Liver (tissue), 9 donors: ENCODE measurements around the gene C22orf23. TPM values are rescaled to one million over a fixed set of nuclear protein-coding genes. Genes with fewer than 3 reads are reported as not detected.

Source experiments
- DNase-seq: peaks from one replicate; pipeline ENCODE4 v3.0.0-alpha.2; 2017; ENCODE audit warnings: low spot score
- H3K27ac ChIP-seq, 2 donors: one replicate each; pipeline ENCODE4 v1.7.0; 2013; ENCODE audit warnings: inconsistent platforms in 2 of 2, low read length in 2 of 2, control low read depth in 1 of 2, low read depth in 1 of 2, mild to moderate bottlenecking in 1 of 2
- H3K27me3 ChIP-seq, 4 donors: one replicate each; pipeline versions ENCODE4 v1.6.1 to v1.7.0; 2013; ENCODE audit warnings: low read length in 3 of 4, inconsistent platforms in 1 of 4, mild to moderate bottlenecking in 1 of 4, moderate library complexity in 1 of 4; ENCODE audit not compliant: control insufficient read depth in 4 of 4, insufficient read depth in 4 of 4
- H3K36me3 ChIP-seq, 4 donors: one replicate each; pipeline versions ENCODE4 v1.6.1 to v1.7.0; 2013; ENCODE audit warnings: low read length in 3 of 4, mild to moderate bottlenecking in 3 of 4, low read depth in 1 of 4, moderate library complexity in 1 of 4; ENCODE audit not compliant: control insufficient read depth in 4 of 4, insufficient read depth in 3 of 4
- H3K4me1 ChIP-seq, 4 donors: one replicate each; pipeline versions ENCODE4 v1.6.1 to v1.7.0; 2013; ENCODE audit warnings: low read length in 3 of 4, mild to moderate bottlenecking in 3 of 4, moderate library complexity in 1 of 4; ENCODE audit not compliant: control insufficient read depth in 4 of 4, insufficient read depth in 4 of 4
- H3K4me3 ChIP-seq, 3 donors: one replicate each; pipeline versions ENCODE4 v1.6.1 to v1.7.0; 2013; ENCODE audit warnings: low read length in 3 of 3, control low read depth in 1 of 3, low read depth in 1 of 3, mild to moderate bottlenecking in 1 of 3
- H3K9ac ChIP-seq, 2 donors: one replicate each; pipeline ENCODE4 v1.7.0; 2013; ENCODE audit warnings: low read length in 2 of 2, mild to moderate bottlenecking in 2 of 2, moderate library complexity in 2 of 2, control low read depth in 1 of 2, low read depth in 1 of 2
- H3K9me3 ChIP-seq, 4 donors: one replicate each; pipeline versions ENCODE4 v1.6.1 to v1.7.0; 2013; ENCODE audit warnings: low read length in 3 of 4; ENCODE audit not compliant: control insufficient read depth in 4 of 4
- EGR1 ChIP-seq, 2 donors: IDR thresholded peaks; 2 replicates each; pipeline ENCODE4 v1.6.1; 2016 to 2018; ENCODE audit warnings: antibody characterized with exemption in 2 of 2, low read depth in 2 of 2
- FOXA1 ChIP-seq: IDR thresholded peaks from 2 replicates; pipeline ENCODE4 v1.6.1; 2016; ENCODE audit warnings: antibody characterized with exemption
- GABPA ChIP-seq, 2 donors: IDR thresholded peaks in 1 of 2; conservative IDR thresholded peaks in 1 of 2; 2 replicates each; pipeline ENCODE4 v1.6.1; 2016; ENCODE audit warnings: antibody characterized with exemption in 2 of 2, mild to moderate bottlenecking in 1 of 2, moderate library complexity in 1 of 2
- HNF4A ChIP-seq, 2 donors: conservative IDR thresholded peaks; 2 replicates each; pipeline ENCODE4 v1.6.1; 2016; ENCODE audit warnings: antibody characterized with exemption in 2 of 2, mild to moderate bottlenecking in 2 of 2
- HNF4G ChIP-seq: IDR thresholded peaks from 2 replicates; pipeline ENCODE4 v1.6.1; 2016; ENCODE audit warnings: antibody characterized with exemption
- JUND ChIP-seq, 2 donors: IDR thresholded peaks; 2 replicates each; pipeline ENCODE4 v1.6.1; 2016; ENCODE audit warnings: antibody characterized with exemption in 2 of 2
- NR2F2 ChIP-seq: IDR thresholded peaks from 2 replicates; pipeline ENCODE4 v1.6.1; 2016; ENCODE audit warnings: antibody characterized with exemption
- RAD21 ChIP-seq, 2 donors: IDR thresholded peaks; 2 replicates each; pipeline ENCODE4 v1.6.1; 2016; ENCODE audit warnings: antibody characterized with exemption in 2 of 2, mild to moderate bottlenecking in 2 of 2
- RXRA ChIP-seq, 2 donors: IDR thresholded peaks; 2 replicates each; pipeline ENCODE4 v1.6.1; 2017 to 2018; ENCODE audit warnings: antibody characterized with exemption in 2 of 2, mild to moderate bottlenecking in 1 of 2
- SP1 ChIP-seq: IDR thresholded peaks from 2 replicates; pipeline ENCODE4 v1.6.1; 2018; ENCODE audit warnings: antibody characterized with exemption, mild to moderate bottlenecking
- TAF1 ChIP-seq: conservative IDR thresholded peaks from 2 replicates; pipeline ENCODE4 v1.6.1; 2016; ENCODE audit warnings: antibody characterized with exemption, mild to moderate bottlenecking
- YY1 ChIP-seq: IDR thresholded peaks from 2 replicates; pipeline ENCODE4 v1.6.1; 2016; ENCODE audit warnings: antibody characterized with exemption, mild to moderate bottlenecking
- WGBS: extraction: QIAGEN DNeasy Blood & Tissue Kit; methylation state at CpG from one replicate; pipeline ENCODE4 v1.1.7; 2013; 5-methylcytosine and 5-hydroxymethylcytosine counted together
- polyA plus RNA-seq, 2 donors: library from polyadenylated mRNA; stranded (reverse) in 1 of 2; unstranded in 1 of 2; fragments of 200-250 nt in 1 of 2; fragments of >200 nt in 1 of 2; fragmentation: Nextera tagmentation in 1 of 2; extraction: Ambion mirVana in 1 of 2; gene quantifications; one replicate each; pipeline versions ENCODE4 v1.2.1 to v1.2.3, GENCODE V29; 2013 to 2015
- total RNA-seq, 2 donors: library from RNA; depleted of rRNA; stranded (reverse); fragments of >200 nt; gene quantifications; one replicate each; pipeline ENCODE4 v1.2.3, GENCODE V29; 2014
- TF ChIP-seq, protein P1 (sequence below): IDR thresholded peaks from 2 replicates; pipeline ENCODE4 v1.6.1; 2016; ENCODE audit warnings: antibody characterized with exemption, mild to moderate bottlenecking
- TF ChIP-seq, protein P2 (sequence below): fragments of 150-350 bp; IDR thresholded peaks from 2 replicates; pipeline ENCODE4 v1.5.1; 2017; ENCODE audit warnings: improper control_type of control experiment, low read depth, low read length; ENCODE audit not compliant: missing input control
- TF ChIP-seq, protein P3 (sequence below): IDR thresholded peaks from 2 replicates; pipeline ENCODE4 v1.6.1; 2016; ENCODE audit warnings: antibody characterized with exemption
- TF ChIP-seq, protein P4 (sequence below): IDR thresholded peaks from 2 replicates; pipeline ENCODE4 v1.6.1; 2016; ENCODE audit warnings: antibody characterized with exemption
- TF ChIP-seq, protein P5 (sequence below): IDR thresholded peaks from 2 replicates; pipeline ENCODE4 v1.6.1; 2016; ENCODE audit warnings: antibody characterized with exemption
- donor health status: healthy.
- donor health status: healthy.
- donor health status: healthy.
- donor health status: healthy.
- donor health status: healthy.

Gene C22orf23
- total and polyA plus RNA-seq, 4 donors = 0.02 TPM; not detected in 3

DNA sequence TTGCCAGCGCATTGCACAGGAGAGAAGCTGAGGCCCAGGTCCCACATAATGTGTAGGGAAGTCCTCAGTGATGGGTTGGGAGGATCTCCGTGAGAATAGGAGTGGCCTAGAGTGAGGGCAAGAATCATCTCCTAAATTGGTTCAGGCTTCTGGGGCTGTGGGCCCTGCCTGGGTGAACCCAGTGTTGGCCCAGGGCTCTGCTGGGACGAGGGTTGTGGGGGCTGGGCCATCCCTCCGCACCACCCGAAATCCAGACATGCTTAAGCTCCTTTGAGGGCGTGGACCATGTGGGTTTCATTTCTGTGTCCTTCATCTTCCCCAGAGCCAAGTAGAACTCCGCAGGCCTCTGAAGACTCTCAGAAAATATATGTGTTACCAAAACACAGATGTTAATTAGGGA is 43.6 kb downstream of the C22orf23 start:
- Histone ChIP-seq H3K4me3 (no peak overlapping the region), H3K27ac (no peak overlapping the region), H3K27me3 (no peaks in the 10 kb centered on the region), H3K9ac (no peak overlapping the region), H3K9me3 (no peaks in the 10 kb centered on the region), H3K4me1 (peaks cover 0 to 17% (median 6%) of the 10 kb centered on the region in 4 donors), H3K36me3 (peaks cover 0 to 6% (median 1%) of the 10 kb centered on the region in 4 donors)
- 94% methylated on average over 7 of the region's 7 CpGs for WGBS
- TF ChIP-seq HNF4A (conservative IDR thresholded peaks at IDR 0.05) = no peak
- TF ChIP-seq JUND (IDR thresholded peaks at IDR 0.05) = no peak
- TF ChIP-seq GABPA (IDR thresholded peaks at IDR 0.05 in 1 of 2, conservative IDR thresholded peaks at IDR 0.05 in 1 of 2) = no peak
- no peak for TF ChIP-seq FOXA1
- no peak for DNase-seq

DNA sequence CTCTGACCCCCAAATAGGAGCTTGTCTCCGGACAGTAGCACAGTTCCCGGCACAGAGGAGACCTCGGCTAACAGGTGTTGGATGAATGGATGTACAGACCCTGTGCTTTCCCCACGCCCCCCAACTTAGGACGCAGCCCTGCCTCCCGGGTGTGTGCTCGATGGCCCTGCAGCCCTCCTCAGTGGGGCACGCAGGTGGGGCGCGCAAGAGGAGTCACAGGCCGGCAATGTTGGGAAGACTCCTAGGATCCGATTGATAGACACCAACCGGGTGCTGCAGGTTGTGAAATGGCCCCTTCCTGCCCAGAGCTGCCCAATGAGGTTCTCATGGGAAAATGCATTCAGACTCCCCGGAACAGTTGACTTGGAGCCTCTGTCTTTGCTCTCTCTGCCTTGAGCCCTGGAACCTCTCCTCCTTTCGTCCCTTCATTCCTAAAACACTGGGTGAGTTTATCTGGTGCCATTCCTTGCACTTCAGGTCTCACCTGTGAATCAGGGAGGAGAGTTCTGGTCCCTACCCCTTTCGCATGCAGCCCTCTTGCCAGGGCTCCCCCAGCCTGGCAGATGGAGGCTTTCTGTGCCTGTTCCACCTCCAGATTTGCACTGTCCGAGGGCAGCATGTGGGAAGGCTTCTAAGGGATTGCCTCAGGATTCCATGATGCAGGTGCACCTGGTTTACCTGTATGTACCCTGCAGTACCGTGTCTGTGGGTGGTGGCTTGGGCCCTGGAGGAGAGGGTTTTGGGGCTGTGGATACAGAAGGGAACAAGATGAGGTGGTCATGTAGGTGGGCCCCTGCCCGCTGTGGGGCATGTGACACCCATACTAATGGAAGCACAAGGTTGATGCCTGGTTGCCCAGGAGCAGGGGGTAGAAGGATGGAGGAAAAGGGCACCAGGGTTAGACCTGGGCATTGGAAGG is 46.1 kb downstream of the C22orf23 start:
- peak overlapping the region; percentile 2 to 38 for H3K27ac ChIP-seq
- WGBS = 68% methylated on average over 19 of the region's 19 CpGs
- TF ChIP-seq RAD21 (IDR thresholded peaks at IDR 0.05) (no peak), HNF4A (conservative IDR thresholded peaks at IDR 0.05) (no peak), JUND (IDR thresholded peaks at IDR 0.05) (no peak), FOXA1 (no peak), TAF1 (no peak), HNF4G (no peak), YY1 (no peak), EGR1 (IDR thresholded peaks at IDR 0.05; ENCODE audit: low read depth in 2 of 2) (no peak), GABPA (IDR thresholded peaks at IDR 0.05 in 1 of 2, conservative IDR thresholded peaks at IDR 0.05 in 1 of 2) (no peak), RXRA (IDR thresholded peaks at IDR 0.05) (no peak), SP1 (no peak), NR2F2 (no peak)
- TF ChIP-seq, protein P1, sequence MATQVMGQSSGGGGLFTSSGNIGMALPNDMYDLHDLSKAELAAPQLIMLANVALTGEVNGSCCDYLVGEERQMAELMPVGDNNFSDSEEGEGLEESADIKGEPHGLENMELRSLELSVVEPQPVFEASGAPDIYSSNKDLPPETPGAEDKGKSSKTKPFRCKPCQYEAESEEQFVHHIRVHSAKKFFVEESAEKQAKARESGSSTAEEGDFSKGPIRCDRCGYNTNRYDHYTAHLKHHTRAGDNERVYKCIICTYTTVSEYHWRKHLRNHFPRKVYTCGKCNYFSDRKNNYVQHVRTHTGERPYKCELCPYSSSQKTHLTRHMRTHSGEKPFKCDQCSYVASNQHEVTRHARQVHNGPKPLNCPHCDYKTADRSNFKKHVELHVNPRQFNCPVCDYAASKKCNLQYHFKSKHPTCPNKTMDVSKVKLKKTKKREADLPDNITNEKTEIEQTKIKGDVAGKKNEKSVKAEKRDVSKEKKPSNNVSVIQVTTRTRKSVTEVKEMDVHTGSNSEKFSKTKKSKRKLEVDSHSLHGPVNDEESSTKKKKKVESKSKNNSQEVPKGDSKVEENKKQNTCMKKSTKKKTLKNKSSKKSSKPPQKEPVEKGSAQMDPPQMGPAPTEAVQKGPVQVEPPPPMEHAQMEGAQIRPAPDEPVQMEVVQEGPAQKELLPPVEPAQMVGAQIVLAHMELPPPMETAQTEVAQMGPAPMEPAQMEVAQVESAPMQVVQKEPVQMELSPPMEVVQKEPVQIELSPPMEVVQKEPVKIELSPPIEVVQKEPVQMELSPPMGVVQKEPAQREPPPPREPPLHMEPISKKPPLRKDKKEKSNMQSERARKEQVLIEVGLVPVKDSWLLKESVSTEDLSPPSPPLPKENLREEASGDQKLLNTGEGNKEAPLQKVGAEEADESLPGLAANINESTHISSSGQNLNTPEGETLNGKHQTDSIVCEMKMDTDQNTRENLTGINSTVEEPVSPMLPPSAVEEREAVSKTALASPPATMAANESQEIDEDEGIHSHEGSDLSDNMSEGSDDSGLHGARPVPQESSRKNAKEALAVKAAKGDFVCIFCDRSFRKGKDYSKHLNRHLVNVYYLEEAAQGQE = no peak
- TF ChIP-seq, protein P2, sequence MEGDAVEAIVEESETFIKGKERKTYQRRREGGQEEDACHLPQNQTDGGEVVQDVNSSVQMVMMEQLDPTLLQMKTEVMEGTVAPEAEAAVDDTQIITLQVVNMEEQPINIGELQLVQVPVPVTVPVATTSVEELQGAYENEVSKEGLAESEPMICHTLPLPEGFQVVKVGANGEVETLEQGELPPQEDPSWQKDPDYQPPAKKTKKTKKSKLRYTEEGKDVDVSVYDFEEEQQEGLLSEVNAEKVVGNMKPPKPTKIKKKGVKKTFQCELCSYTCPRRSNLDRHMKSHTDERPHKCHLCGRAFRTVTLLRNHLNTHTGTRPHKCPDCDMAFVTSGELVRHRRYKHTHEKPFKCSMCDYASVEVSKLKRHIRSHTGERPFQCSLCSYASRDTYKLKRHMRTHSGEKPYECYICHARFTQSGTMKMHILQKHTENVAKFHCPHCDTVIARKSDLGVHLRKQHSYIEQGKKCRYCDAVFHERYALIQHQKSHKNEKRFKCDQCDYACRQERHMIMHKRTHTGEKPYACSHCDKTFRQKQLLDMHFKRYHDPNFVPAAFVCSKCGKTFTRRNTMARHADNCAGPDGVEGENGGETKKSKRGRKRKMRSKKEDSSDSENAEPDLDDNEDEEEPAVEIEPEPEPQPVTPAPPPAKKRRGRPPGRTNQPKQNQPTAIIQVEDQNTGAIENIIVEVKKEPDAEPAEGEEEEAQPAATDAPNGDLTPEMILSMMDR = no peak
- TF ChIP-seq, protein P3, sequence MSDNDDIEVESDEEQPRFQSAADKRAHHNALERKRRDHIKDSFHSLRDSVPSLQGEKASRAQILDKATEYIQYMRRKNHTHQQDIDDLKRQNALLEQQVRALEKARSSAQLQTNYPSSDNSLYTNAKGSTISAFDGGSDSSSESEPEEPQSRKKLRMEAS = no peak
- TF ChIP-seq, protein P4, sequence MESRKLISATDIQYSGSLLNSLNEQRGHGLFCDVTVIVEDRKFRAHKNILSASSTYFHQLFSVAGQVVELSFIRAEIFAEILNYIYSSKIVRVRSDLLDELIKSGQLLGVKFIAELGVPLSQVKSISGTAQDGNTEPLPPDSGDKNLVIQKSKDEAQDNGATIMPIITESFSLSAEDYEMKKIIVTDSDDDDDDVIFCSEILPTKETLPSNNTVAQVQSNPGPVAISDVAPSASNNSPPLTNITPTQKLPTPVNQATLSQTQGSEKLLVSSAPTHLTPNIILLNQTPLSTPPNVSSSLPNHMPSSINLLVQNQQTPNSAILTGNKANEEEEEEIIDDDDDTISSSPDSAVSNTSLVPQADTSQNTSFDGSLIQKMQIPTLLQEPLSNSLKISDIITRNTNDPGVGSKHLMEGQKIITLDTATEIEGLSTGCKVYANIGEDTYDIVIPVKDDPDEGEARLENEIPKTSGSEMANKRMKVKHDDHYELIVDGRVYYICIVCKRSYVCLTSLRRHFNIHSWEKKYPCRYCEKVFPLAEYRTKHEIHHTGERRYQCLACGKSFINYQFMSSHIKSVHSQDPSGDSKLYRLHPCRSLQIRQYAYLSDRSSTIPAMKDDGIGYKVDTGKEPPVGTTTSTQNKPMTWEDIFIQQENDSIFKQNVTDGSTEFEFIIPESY = no peak
- TF ChIP-seq, protein P5, sequence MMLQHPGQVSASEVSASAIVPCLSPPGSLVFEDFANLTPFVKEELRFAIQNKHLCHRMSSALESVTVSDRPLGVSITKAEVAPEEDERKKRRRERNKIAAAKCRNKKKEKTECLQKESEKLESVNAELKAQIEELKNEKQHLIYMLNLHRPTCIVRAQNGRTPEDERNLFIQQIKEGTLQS = no peak

More for the DNA sequence above, 46.1 kb downstream of the C22orf23 start:
- no peak overlapping the region for H3K9ac ChIP-seq
- no peak for DNase-seq
- peaks cover 0 to 20% (median 6%) of the 10 kb centered on the region in 4 donors for H3K4me1 ChIP-seq
- H3K36me3 ChIP-seq = peaks cover 0 to 1% (median 0%) of the 10 kb centered on the region in 4 donors
- peak overlapping the region; percentile 41 to 89 (median 50) for H3K4me3 ChIP-seq
- H3K27me3 ChIP-seq = no peaks in the 10 kb centered on the region
- H3K9me3 ChIP-seq = no peaks in the 10 kb centered on the region
